ENCODE data around the gene ZNF723. TPM values are rescaled to one million over a fixed set of nuclear protein-coding genes. Genes with fewer than 3 reads are reported as not detected.
"Not testable (repeated sequence)": the region's sequence is repeated elsewhere in the genome, so short reads cannot be mapped to it uniquely, and the experiment has no call there.

ZNF723 gene
- polyA plus RNA-seq (2012; ENCODE audit: low read depth, missing spikeins), result not detected

- DNase-seq (ENCODE audit: insufficient read length, low spot score) (no peak), FAIRE-seq (no peak)
- TF ChIP-seq PAX5 (IDR thresholded peaks at IDR 0.05; ENCODE audit: insufficient read depth, low read length, severe bottlenecking) (no peak), TAF1 (IDR thresholded peaks at IDR 0.05; ENCODE audit: low read depth, low read length) (no peak), POU2F2 (IDR thresholded peaks at IDR 0.05; ENCODE audit: low read depth, low read length) (no peak), SPI1 (IDR thresholded peaks at IDR 0.05; ENCODE audit: low read depth, low read length) (no peak), POLR2AphosphoS5 (IDR thresholded peaks at IDR 0.05; ENCODE audit: low read depth, low read length) (no peak), POLR2A (IDR thresholded peaks at IDR 0.05; ENCODE audit: low read depth, low read length) (no peak)
These were observed at the start of gene ZNF723 for GRCh38 chr19:22832031-22832762. Gene ZNF723 (plus strand): TSS chr19:22832291. CDS start chr19:22832380, 89 bp downstream.

DNA sequence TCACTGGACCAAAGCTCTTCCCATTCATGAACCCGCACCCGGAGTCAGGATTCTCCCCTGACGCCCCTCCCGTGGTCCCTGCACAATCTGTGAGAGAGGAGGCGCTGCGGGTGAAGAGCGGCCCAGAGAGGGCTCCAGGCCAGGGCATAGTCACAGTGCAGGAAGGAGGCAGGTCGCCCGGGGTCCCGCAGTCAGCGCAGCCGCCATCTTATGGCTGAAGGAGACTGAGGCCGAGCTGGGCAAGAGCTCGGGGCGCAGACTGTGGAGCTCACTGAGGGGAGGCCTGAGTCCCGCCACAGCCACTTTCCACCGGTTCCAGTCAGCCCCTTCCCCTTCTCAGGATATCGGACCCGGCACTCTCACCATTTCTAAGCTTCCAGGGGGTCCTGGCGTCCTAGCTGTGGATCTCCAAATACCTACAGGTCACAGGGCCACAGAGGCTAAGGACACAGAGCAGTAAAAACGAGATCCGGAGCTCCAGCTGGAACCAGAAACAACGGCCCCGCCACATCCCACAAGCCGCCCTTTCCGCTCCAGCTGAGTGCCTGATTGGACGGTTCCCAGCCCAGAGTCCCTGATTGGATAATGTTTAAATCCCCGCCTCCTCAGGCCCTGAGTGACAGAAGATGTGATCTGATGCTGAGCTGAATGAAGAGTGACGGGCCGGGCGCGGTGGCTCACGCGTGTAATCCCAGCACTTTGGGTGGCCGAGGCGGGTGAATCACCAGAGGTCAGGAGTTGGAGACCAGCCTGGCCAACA lies 48.3 kb upstream of the ZNF723 start, which contains the start of gene ZNF99:
TSS of gene ZNF99 (minus strand) at position 501 of the 760 bp plus-strand sequence. CDS start at position 366, 135 bp downstream.
- TF ChIP-seq PAX5 (IDR thresholded peaks at IDR 0.05; ENCODE audit: insufficient read depth, low read length, severe bottlenecking), result no peak
- TF ChIP-seq TAF1 (IDR thresholded peaks at IDR 0.05; ENCODE audit: low read depth, low read length), result no peak
- TF ChIP-seq POLR2A (IDR thresholded peaks at IDR 0.05; ENCODE audit: low read depth, low read length), result no peak
- FAIRE-seq (no peak), DNase-seq (ENCODE audit: insufficient read length, low spot score) (no peak)

DNA sequence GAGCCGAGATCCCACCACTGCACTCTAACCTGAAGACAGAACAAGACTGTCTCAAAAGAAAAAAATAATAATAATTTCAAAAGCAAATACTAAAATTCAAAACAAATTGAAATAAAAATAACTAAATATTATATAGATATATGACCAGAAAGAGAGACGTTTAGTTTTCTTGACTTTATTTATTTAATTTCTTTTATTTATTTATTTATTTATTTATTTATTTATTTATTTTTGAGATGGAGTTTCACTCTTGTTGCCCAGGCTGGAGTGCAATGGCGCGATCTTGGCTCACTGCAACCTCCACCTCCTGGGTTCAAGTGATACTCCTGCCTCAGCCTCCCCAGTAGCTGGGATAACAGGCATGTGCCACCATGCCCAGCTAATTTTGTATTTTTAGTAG lies 39.2 kb upstream of the ZNF723 start:
- DNase-seq (ENCODE audit: insufficient read length, low spot score); FAIRE-seq: not testable (repeated sequence)

GRCh38 chr19:22797040-22797439 lies 35.1 kb upstream of the ZNF723 start:
- TF ChIP-seq TAF1 (IDR thresholded peaks at IDR 0.05; ENCODE audit: low read depth, low read length) (no peak), PAX5 (IDR thresholded peaks at IDR 0.05; ENCODE audit: insufficient read depth, low read length, severe bottlenecking) (no peak), POLR2AphosphoS5 (IDR thresholded peaks at IDR 0.05; ENCODE audit: low read depth, low read length) (no peak), POLR2A (IDR thresholded peaks at IDR 0.05; ENCODE audit: low read depth, low read length) (no peak), POU2F2 (IDR thresholded peaks at IDR 0.05; ENCODE audit: low read depth, low read length) (no peak), SPI1 (IDR thresholded peaks at IDR 0.05; ENCODE audit: low read depth, low read length) (no peak)
- FAIRE-seq (no peak), DNase-seq (ENCODE audit: insufficient read length, low spot score) (no peak)

GRCh38 chr19:22806418-22806817 lies 25.7 kb upstream of the ZNF723 start:
- FAIRE-seq (no peak), DNase-seq (ENCODE audit: insufficient read length, low spot score) (no peak)
- TF ChIP-seq POU2F2 (IDR thresholded peaks at IDR 0.05; ENCODE audit: low read depth, low read length) (no peak), TAF1 (IDR thresholded peaks at IDR 0.05; ENCODE audit: low read depth, low read length) (no peak), SPI1 (IDR thresholded peaks at IDR 0.05; ENCODE audit: low read depth, low read length) (no peak), POLR2AphosphoS5 (IDR thresholded peaks at IDR 0.05; ENCODE audit: low read depth, low read length) (no peak), PAX5 (IDR thresholded peaks at IDR 0.05; ENCODE audit: insufficient read depth, low read length, severe bottlenecking) (no peak), POLR2A (IDR thresholded peaks at IDR 0.05; ENCODE audit: low read depth, low read length) (no peak)

DNA sequence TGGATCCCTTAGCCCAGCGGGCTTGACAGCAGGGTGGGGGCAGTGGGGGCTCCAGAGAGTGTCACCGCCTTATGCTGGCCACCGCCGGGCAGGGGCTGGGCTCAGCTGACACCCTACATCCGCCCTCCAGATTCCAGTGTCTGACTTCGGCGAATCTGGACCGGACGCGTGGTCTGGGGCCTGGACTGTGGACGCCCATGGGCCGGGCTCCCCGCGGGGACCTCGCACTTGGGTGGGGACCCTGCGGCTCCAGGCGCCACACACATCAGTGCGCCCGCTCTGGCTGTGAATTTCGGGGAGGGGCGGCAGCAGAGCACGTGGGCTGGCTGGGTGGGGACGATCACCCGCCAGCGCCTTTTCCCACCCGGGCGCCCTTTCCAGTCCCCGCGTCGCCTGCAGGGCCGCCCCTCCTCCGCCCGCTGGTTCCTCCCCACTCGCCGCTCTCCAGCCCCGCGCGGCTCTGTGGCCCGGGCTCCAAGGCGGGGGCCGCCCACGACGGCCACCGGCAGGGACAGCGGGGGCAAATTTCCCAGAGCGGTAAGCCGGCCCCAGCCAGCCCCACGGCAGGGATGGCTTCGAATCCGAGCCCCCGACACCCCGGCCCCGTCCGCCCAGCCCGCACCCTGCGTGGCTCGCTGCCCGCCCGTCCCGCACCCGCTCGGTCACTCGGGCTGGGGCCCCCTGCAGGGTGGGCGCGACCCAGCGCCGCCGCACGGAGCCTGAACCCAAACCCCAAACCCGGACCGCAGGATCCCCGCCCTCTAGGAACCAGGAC lies 24.8 kb upstream of the ZNF723 start:
- DNase-seq (ENCODE audit: insufficient read length, low spot score) (no peak), FAIRE-seq (no peak)
- TF ChIP-seq POU2F2 (IDR thresholded peaks at IDR 0.05; ENCODE audit: low read depth, low read length) (no peak), PAX5 (IDR thresholded peaks at IDR 0.05; ENCODE audit: insufficient read depth, low read length, severe bottlenecking) (no peak), POLR2A (IDR thresholded peaks at IDR 0.05; ENCODE audit: low read depth, low read length) (no peak), SPI1 (IDR thresholded peaks at IDR 0.05; ENCODE audit: low read depth, low read length) (no peak), POLR2AphosphoS5 (IDR thresholded peaks at IDR 0.05; ENCODE audit: low read depth, low read length) (no peak), TAF1 (IDR thresholded peaks at IDR 0.05; ENCODE audit: low read depth, low read length) (no peak)

DNA sequence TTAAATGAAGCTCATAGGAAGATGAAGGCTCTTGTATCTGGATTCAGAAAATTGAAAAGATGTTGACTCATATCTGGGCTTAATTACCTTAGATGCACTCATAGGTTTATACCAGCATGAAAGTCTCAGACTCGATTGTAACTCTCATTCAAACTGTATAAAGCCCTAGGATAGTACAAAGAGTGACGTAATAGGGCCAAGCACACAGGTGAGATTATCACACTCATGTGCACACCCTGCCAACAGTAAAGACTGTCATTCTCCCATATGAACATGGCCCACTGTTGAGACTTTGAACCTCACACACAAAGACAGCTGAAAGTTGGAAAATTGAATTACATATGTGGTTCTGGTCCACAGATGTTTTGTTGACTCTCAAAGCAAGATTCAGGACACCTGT lies 18.0 kb upstream of the ZNF723 start:
- FAIRE-seq (no peak), DNase-seq (ENCODE audit: insufficient read length, low spot score) (no peak)
- no peak for TF ChIP-seq TAF1 (IDR thresholded peaks at IDR 0.05; ENCODE audit: low read depth, low read length)
- TF ChIP-seq SPI1 (IDR thresholded peaks at IDR 0.05; ENCODE audit: low read depth, low read length), result no peak
- no peak for TF ChIP-seq POU2F2 (IDR thresholded peaks at IDR 0.05; ENCODE audit: low read depth, low read length)
- no peak for TF ChIP-seq POLR2AphosphoS5 (IDR thresholded peaks at IDR 0.05; ENCODE audit: low read depth, low read length)
- TF ChIP-seq PAX5 (IDR thresholded peaks at IDR 0.05; ENCODE audit: insufficient read depth, low read length, severe bottlenecking), result no peak
- no peak for TF ChIP-seq POLR2A (IDR thresholded peaks at IDR 0.05; ENCODE audit: low read depth, low read length)

DNA sequence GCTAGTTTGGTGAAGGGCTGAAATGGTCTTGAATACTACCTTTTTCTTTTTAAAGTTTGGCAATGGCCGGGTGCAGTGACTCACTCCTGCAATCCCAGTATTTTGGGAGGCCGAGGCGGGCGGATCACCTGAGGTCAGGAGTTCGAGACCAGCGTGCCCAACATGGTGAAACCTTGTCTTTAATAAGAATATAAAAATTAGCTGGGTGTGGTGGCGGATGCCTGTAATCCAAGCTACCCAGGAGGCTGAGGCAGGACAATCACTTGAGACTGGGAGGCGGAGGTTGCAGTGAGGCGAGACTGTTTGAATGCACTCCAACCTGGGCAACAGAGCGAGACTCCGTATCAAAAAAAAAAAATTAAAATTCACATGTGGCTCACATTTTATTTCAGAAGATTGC lies 880 bp upstream of the ZNF723 start:
- TF ChIP-seq TAF1 (IDR thresholded peaks at IDR 0.05; ENCODE audit: low read depth, low read length) (no peak), POU2F2 (IDR thresholded peaks at IDR 0.05; ENCODE audit: low read depth, low read length) (no peak), POLR2AphosphoS5 (IDR thresholded peaks at IDR 0.05; ENCODE audit: low read depth, low read length) (no peak), PAX5 (IDR thresholded peaks at IDR 0.05; ENCODE audit: insufficient read depth, low read length, severe bottlenecking) (no peak)
- no peak for FAIRE-seq
- no peak for DNase-seq (ENCODE audit: insufficient read length, low spot score)

GRCh38 chr19:22857713-22858320 lies 25.7 kb downstream of the ZNF723 start:
- FAIRE-seq; DNase-seq (ENCODE audit: insufficient read length, low spot score): not testable (repeated sequence)
